Panc1 (cell line): Measurements from ENCODE around the gene CYP4F22.

ENCODE experiments used
- CTCF ChIP-seq: fragments of 450-650 bp; IDR thresholded peaks from 2 replicates; pipeline ENCODE4 v1.5.1; 2017; ENCODE audit warnings: mild to moderate bottlenecking
- POLR2AphosphoS5 ChIP-seq: IDR thresholded peaks from 2 replicates; pipeline ENCODE4 v1.6.1; 2012; ENCODE audit warnings: mild to moderate bottlenecking, low read depth, low read length, moderate library complexity
- REST ChIP-seq, 2 experiments: IDR thresholded peaks; 2 replicates each; pipeline ENCODE4 v1.6.1; 2011 to 2012; ENCODE audit warnings: low read depth in 2 of 2, control low read depth in 1 of 2, low read length in 1 of 2, mild to moderate bottlenecking in 1 of 2, moderate library complexity in 1 of 2; ENCODE audit not compliant: insufficient read depth in 1 of 2
- SIN3A ChIP-seq: IDR thresholded peaks from 2 replicates; pipeline ENCODE4 v1.6.1; 2012; ENCODE audit warnings: low read depth, mild to moderate bottlenecking, low read length, moderate library complexity, borderline replicate concordance; ENCODE audit not compliant: insufficient read depth
- TCF7L2 ChIP-seq: IDR thresholded peaks from 2 replicates; pipeline ENCODE4 v1.6.1; 2011; ENCODE audit warnings: mild to moderate bottlenecking, low read depth, low read length, inconsistent platforms

DNA sequence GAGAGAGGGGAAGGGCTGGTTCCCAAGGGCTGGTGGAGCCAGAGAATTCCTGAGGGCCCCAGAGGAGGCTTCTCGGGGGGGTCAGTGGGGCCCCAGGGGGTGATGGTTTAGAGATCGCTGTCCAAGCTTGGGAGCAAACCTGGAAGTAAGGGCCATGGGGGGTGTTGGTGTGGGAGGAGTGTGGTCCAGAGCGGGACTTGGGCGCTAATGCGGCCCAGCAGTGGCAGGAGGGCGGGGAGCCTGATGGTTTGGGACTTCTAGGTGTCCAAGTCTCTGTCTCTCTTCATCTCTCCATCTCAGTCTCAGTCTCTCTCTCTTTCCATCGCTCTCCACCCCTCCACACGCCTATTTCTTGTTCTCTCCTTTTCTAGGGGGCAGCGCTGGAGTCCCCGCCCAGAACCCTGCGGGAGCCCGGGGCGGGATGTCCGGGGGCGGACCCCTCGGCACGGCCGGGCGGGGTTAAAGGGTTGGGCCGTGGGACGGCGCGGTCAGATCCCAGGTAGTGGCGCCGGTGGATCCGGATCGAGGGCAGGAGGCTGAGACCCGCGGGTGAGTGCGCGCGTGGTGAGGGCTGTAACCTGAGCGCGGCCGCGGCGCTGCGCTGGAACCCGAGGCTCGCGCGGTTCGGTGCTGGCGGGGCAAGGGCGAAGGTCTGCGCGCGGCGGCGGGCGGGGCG, at the start of gene CYP4F22:
- TF ChIP-seq CTCF = no peak
- TF ChIP-seq POLR2AphosphoS5 = no peak
- no peak for TF ChIP-seq TCF7L2
- TF ChIP-seq REST (IDR thresholded peaks at IDR 0.05; ENCODE audit: insufficient read depth in 1 of 2, low read depth in 2 of 2, low read length in 1 of 2) = no peak
- TF ChIP-seq SIN3A = no peak
